GM13976 (cell line): ENCODE measurements around the gene ACTR5.

Experiments
- DNase-seq: peaks from one replicate; pipeline ENCODE4 v3.0.0; 2012; ENCODE audit warnings: low spot score
- in situ Hi-C: fragments of 300-500 bp; cut with MboI; formaldehyde crosslinking; loops from one replicate; pipeline ENCODE4 v1.12.0; 2022; ENCODE audit warnings: low sequenced_read_pairs, mixed read lengths, inconsistent platforms; ENCODE audit not compliant: unreplicated experiment
- TF ChIP-seq, protein P1 (sequence below): IDR thresholded peaks from 2 replicates; pipeline ENCODE4 v1.5.1; 2012; ENCODE audit warnings: borderline replicate concordance, mild to moderate bottlenecking; ENCODE audit not compliant: insufficient read depth; ENCODE audit errors: extremely low read depth, missing control alignments, control extremely low read depth

Gene ACTR5

GRCh38 chr20:38770970-38771369 is 22.7 kb downstream of the ACTR5 start:
- no peak for DNase-seq
- TF ChIP-seq, protein P1, sequence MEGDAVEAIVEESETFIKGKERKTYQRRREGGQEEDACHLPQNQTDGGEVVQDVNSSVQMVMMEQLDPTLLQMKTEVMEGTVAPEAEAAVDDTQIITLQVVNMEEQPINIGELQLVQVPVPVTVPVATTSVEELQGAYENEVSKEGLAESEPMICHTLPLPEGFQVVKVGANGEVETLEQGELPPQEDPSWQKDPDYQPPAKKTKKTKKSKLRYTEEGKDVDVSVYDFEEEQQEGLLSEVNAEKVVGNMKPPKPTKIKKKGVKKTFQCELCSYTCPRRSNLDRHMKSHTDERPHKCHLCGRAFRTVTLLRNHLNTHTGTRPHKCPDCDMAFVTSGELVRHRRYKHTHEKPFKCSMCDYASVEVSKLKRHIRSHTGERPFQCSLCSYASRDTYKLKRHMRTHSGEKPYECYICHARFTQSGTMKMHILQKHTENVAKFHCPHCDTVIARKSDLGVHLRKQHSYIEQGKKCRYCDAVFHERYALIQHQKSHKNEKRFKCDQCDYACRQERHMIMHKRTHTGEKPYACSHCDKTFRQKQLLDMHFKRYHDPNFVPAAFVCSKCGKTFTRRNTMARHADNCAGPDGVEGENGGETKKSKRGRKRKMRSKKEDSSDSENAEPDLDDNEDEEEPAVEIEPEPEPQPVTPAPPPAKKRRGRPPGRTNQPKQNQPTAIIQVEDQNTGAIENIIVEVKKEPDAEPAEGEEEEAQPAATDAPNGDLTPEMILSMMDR: no peak
- in situ Hi-C loops: no loop called here

DNA sequence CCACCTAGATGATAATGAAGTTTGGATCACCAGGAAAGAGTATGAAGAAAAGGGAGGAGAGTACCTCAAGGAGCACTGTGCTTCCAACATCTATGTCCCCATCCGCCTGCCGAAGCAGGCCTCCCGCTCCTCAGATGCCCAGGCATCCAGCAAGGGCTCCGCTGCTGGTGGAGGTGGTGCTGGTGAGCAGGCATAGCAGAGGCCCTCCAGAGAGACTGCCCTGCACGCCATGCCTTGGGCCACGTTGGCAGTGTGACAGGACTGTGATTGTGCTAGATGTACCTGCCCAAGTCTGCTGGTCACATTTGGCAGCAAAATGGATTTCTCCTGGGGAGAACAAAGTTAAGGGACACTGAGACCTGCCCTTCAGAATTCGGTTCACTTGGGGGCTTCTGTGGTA is 23.4 kb downstream of the ACTR5 start:
- no peak for DNase-seq
- TF ChIP-seq, protein P1: no peak
- in situ Hi-C loops: no loop called here

DNA sequence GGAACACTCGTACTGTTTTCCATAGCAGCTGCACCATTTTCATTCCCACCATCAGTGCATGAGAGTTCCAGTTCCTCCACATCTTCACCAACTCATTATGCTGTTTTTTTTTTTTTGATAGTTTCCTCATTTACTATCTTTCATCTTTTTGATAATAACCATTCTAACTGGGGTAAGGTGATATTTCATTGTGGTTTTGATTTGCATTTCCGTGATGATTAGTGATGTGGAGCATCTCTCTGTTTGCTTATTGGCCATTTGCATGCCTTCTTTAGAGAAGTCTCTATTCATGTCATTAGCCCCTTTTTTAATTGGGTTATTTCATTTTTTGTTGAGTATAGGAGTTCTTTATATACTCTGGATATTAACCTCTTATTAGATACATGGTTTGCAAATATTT is 25.9 kb downstream of the ACTR5 start:
- TF ChIP-seq, protein P1: no peak
- in situ Hi-C loops: no loop called here
- DNase-seq: no peak

DNA sequence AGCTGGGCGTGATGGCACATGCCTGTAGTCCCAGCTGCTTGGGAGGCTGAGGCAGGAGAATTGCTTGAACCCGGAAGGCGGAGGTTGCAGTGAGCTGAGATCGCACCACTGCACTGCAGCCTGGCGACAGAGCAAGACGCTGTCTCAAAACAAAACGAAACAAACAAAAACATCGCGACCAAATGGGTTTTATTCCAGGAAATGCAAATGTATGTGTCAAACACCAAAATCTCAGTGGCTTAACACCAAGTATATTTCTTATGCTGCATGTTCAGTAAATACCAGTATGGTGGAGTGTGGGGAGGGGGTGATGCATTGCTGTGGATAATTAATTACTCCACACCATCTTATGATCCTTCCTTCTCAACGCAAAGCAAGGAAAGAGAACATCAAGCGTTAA is 28.1 kb downstream of the ACTR5 start:
- in situ Hi-C loops: no loop called here
- DNase-seq: no peak
- TF ChIP-seq, protein P1: no peak

DNA sequence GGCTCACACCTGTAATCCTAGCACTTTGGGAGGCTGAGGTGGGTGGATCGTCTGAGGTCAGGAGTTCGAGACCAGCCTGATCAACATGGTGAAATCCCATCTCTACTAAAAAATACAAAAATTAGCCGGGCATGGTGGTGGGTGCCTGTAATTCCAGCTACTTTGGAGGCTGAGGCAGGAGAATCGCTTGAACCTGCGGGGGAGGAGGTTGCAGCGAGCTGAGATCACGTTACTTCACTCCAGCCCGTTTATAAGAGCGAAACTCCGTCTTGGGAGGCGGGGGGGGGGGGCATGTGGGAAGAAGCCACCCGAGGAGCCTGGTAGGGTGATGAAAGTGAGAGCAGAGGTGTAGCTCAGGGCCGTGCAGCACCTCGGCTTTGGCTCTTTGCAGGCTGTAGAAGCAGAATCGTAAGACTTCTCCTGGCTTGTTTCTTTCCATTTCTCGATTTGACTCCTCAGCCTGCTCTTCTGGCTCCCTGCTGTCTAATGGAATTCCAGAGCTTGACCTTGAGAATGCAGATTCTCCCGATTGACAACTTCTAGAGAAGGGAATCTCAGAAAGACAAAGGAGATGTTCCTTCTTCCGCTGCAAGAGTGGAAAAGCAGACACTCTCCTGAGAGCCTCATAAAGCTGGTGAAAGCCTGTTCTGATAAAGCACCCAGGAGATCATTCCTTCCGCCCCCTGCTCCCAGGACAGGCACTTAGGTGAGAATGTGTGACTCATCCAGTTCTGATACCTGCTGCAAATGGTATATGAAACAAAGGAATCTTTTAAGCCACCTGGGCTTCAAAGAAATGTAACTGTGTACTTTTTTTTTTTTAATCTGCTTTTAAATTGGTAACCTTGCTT is 31.2 kb downstream of the ACTR5 start:
- in situ Hi-C loops: no loop called here
- TF ChIP-seq, protein P1: no peak
- no peak for DNase-seq

DNA sequence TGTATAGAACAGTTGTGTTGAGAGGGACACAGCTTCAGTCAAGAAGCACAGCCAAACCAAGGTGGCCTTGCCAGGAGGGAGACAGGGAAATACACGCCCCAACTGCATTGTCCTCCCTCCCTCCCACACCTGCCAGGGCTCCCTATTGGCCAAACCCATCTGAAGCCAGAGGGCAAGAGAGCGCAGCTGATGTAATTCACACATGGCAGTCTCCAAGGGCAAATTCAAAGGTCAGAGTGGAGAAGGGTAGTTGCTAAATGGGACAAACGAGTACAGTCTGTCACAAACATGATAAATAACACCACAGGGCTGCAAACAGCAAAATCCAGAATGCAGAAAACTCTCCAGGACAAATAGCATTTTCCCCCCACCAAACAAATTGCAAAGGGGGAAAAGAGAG is 34.0 kb downstream of the ACTR5 start:
- in situ Hi-C loops: no loop called here
- TF ChIP-seq, protein P1: no peak
- DNase-seq: no peak

- TF ChIP-seq, protein P1: no peak
- no peak for DNase-seq
- in situ Hi-C loops: no loop called here
Observed at GRCh38 chr20:38787870-38788269, 39.6 kb downstream of the ACTR5 start.
